D721Med (cell line): ENCODE measurements around the gene CLDN3.

Experiments
- DNase-seq: peaks from one replicate; pipeline ENCODE4 v3.0.0; 2011; ENCODE audit warnings: low spot score; ENCODE audit not compliant: insufficient read length
- FAIRE-seq: peaks from 2 replicates; lab custom pipeline; 2011; peaks lifted over from hg19 to GRCh38; lab: Jason Lieb, UNC
- CTCF ChIP-seq: IDR thresholded peaks from 2 replicates; pipeline ENCODE4 v1.5.1; 2012; ENCODE audit warnings: mild to moderate bottlenecking, control low read depth; ENCODE audit not compliant: insufficient read depth; ENCODE audit errors: missing control alignments

The CLDN3 gene

GRCh38 chr7:73738612-73739386 is 31.3 kb downstream of the CLDN3 start, which contains the start of gene ABHD11:
Gene ABHD11 (minus strand): TSS chr7:73738802. CDS start chr7:73738770, 32 bp downstream.
- FAIRE-seq (no peak), DNase-seq (peak; percentile 96)
- no peak for TF ChIP-seq CTCF

- DNase-seq (peak; percentile 82), FAIRE-seq (no peak)
- no peak for TF ChIP-seq CTCF
These were observed 31.9 kb downstream of the CLDN3 start for GRCh38 chr7:73738220-73738611.

GRCh38 chr7:73737491-73738219 is 32.4 kb downstream of the CLDN3 start:
- DNase-seq (no peak), FAIRE-seq (no peak)
- TF ChIP-seq CTCF, result no peak

- TF ChIP-seq CTCF, result no peak
- FAIRE-seq (no peak), DNase-seq (no peak)
These were observed 33.2 kb downstream of the CLDN3 start for GRCh38 chr7:73736885-73737284.

- DNase-seq, result no peak
- FAIRE-seq, result no peak
- TF ChIP-seq CTCF, result no peak
These were observed 34.6 kb downstream of the CLDN3 start for GRCh38 chr7:73735528-73735905.

- TF ChIP-seq CTCF, result peak; percentile 90
- FAIRE-seq (no peak), DNase-seq (peak; percentile 80)
These were observed 35.2 kb downstream of the CLDN3 start for GRCh38 chr7:73734619-73735527.
